GM21786 (cell line): ENCODE measurements around the gene SPPL2B.

ENCODE experiments used
- ATAC-seq: cut with Tn5 transposase; IDR thresholded peaks from one replicate; pipeline ENCODE4 v1.9.1; 2021; ENCODE audit not compliant: unreplicated experiment

Gene SPPL2B

DNA sequence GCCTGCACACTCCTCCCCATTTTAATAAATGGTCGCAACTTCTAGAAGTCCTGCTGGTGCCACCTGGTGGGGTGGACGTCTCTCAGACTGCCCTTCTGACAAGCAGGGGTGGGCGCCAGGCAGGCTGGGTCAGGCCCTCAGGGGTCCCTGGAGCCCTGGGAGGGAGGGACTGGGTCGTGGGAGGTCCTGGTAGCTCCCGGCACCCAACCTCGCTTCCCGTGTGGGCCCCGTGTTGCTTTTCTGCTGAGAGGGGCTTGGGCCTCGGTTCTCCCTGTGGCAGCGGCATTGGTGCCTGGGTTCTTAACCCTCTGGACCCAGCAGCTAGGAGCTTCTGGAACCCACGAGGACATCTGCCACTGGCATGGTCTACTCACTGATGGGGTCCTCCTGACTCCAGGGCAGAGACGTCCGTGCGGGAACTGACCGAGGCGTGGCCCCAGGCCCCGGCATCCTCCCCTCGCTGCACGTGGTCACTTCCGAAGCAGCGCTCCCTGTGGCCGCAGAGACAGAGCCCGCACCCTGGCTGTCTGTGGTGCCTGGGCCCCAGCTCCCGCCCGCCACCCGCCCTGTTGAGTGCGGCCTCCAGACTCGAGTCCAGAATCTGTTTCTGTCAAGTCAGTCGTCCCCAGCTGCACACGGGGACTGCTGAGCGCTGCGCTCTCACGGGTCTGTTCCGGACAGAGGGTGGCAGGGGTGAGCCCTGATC, 25.6 kb downstream of the SPPL2B start:
- no peak for ATAC-seq

DNA sequence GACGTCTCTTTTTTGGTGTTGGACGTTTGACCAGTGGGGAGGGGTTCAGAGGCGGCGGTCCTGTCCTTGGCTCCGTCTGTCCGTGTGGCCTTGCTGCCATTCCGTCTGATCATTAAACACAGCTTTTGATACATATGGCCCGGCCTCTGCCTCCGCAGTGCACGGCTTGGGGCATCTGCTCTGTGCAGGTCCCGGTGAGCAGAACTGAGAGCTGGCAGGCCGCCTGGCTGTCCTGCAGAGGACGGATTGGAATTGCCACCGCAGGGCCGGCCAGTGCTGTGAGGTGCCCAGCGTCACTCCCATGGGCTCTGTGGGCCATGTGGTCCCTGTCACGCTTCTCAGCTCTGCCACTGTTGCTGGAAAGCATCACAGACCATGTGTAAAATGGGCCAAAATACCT, 26.2 kb downstream of the SPPL2B start:
- ATAC-seq = no peak

DNA sequence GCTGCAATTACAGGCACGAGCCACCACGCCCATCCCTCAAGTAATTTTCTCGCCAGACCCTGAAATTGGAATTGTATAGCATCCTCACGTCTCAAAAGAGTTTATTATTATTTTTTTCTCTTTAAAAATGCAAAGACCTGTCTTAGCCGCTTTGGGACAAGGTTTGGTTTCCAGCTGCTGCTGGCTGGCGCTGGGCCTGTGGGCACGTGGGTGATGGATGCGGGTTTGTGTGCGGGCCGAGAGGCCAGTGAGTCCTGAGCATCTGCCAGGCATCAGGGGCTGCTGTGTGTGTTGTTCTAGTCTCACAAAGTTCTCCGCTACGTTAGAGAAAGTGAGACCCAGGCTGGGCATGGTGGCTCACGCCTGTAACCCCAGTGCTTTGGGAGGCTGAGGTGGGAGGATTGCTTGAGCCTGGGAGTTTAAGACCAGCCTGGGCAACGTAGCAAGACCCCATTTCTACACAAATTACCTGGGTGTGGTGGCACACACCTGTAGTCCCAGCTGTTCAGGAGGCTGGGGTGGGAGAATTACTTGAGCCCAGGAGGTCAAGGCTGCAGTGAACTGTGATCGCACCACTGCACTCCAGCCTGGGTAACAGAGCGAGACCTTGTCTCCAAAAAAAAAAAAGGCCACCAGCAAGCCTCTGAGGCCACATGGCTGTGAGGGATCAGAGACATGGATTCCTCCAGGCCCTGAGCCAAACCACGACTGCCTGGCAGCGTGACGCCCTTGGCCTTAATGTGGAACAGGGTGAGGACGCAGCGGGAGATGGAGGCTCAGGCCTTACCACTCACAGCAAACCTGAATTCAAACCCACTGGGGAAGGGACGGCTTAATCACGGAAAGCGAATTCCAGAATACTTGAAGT, 26.9 kb downstream of the SPPL2B start:
- no peak for ATAC-seq

DNA sequence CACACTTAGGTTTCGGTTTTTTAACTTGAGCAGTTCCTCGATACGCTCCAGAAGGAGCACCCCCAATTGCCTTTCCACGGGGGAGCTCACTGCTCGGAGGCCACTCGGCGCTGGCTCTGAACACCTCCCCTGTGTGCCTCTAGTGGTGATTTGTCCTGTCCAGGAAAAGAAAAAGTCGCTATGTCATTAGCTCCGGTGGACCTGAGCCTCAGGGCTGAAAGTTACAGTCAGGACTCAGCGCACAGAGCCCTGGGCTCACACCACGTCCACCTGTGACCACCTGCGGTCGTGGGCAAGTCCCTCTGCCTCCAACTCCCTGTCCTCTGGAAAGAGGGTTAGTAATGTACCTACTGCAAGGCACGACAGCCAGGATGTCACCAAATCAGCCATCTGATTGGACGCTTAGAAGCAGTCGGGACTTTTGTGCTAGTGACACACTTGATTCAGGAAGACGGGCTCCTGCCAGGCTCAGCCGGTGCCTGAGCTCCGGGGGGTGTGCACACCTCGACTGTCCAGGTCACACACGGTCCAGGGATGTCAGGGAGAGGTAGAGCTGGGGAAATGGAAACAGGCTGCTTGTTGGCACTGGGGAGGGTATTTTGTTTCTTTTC, 27.7 kb downstream of the SPPL2B start:
- no peak for ATAC-seq

DNA sequence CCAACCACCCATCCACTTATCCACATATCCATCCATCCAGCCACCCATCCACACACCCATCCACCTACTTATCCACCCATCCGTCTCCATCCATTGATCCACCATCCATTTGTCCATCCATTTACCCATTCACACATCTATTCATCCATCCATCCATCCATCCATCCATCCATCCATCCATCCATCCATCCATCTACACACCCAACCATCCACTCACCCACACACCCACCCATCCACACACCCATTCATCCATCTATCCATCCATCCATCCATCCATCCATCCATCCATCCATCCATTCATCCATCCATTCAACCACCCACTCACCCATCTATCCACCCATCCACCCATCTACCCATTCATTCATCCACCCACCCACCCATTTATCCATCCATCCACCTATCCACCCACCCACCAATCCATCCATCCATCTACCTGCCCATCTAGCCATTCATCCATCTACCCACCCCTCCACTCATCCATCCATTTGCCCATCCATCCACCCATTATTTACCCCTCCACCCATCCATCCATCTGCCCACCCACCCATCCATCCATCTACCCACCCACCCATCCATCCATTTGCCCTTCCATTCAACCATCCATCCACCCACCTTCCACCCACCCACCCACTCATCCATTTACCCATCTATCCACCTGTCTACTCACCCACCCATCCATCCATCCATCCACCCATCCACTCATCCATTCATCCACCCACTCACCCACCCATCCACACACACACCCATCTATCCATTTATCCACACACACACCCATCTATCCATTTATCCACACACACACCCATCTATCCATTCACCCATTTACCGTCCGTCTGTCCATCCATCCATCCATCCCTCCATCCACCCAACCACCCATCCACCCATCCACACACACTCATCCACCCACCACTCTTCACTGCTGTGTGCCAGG, 29.1 kb downstream of the SPPL2B start:
- ATAC-seq = no peak

DNA sequence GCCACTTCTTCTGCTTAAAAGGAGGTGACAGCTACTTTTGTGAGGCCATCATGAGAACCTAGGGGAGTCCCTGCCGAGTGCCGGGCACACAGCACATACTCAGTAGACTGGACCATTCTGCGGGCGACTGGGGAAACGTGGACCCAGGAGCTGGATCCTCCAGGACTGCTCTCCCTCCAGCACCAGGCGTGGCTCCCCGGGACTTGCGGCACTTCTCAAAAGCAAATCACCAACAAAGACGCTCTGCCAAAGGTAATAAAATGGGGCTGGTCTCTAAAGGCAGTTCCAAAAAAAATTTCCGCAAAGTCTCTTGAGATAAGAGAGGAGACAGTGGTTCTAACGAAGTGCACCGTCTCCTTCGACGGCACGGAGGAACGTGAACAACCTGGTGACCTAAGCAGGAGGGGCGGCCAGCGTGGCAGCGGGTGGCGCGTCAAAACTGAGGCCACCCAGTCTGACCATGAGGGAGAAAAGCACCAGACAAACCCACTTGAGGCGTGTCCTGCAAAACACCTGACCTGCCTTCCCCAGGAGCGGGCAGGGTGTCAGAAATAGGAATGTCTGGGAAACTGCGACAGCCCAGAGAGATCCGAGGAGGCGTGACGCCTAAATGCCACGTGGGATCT, 30.2 kb downstream of the SPPL2B start:
- no peak for ATAC-seq

DNA sequence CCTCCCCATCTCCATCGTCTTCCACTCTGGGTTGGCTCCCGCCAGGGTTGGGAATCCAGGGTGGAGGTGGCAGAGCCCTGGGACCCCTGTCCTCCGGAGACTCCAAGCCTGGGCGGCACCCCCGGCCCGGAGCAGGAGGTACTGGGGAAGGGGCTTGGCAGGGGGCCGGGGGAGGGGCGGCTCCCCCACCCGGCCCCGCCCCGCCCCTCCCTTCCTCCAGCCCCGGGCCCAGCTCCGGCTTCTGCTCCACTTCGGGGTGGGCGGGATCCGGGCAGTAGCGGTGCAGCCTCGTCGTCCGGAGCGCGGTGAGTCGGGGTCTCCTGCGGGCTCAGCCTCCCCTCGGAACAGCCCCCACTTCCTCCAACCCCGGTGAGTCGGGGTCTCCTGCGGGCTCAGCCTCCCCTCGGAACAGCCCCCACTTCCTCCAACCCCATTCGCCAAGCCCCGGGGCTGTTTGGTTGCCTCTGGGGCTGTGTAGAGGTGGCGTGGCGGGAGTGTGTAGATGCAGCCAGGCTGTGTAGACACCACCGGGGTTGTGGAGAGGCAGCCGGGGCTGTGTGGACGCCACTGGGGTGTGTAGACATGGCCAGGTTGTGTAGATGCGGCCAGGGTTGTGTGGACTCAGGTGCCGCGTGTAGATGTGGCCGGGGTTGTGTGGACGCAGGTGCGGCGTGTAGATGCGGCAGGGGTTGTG, 31.7 kb downstream of the SPPL2B start, which contains the start of gene TMPRSS9:
TMPRSS9 (plus strand) TSS at position 274 of the 694 bp plus-strand sequence. CDS start 29,521 bp downstream, outside the sequence.
- ATAC-seq = no peak

DNA sequence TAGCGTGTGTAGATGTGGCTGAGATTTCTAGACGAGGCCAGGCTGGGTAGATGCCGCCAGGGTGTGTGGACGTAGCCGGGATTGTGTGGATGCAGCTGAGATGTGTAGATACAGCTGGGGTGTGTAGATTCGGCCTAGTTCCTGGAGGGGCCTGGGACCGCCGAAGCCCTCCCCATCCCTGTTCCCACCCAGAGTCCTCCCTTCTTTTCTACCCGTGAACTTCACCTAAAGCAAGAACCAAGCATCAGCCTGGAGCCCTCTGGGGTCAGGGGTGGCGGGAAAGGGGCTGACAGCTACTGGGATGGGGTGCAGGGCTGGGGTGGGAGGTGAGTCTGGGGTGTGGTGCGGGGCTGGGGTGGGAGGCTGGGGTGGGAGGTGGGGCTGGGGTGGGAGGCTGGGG, 32.3 kb downstream of the SPPL2B start:
- no peak for ATAC-seq

DNA sequence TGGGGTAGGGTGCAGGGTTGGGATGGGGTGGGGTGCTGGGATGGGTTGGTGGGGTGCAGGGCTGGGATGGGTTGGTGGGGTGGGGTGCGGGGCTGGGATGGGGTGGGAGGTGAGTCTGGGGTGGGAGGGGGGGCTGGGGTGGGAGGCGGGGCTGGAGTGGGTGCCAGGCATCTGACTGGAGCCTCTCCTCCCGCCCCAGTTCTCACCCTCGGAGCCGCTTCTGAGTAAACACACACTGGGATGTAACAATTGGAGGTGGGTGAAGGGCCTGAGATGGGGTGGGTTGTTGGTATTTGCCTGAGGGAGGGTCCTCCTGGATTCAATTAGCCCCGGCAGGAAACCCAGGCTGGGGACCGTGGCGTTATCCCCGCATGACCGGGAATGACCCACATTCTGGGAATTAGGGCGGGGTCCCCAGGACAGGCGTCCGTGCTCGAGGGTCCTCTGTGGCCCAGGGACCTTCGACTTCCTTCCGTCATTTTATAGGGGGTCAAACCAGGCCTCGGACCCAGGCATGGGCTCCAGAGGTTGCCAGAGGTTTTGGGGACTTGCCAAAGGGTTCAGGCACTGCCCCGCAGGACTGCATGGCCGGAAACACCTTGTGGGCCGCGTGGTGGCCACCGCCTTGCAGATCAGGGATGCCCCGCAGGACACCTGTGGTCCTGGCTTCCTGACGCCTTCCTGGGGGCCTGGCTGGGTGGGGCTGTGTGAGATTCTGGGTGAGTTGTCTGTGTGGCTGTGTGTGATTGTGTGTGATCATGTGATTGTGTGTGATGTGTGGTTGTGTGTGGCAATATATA, 33.0 kb downstream of the SPPL2B start:
- no peak for ATAC-seq

DNA sequence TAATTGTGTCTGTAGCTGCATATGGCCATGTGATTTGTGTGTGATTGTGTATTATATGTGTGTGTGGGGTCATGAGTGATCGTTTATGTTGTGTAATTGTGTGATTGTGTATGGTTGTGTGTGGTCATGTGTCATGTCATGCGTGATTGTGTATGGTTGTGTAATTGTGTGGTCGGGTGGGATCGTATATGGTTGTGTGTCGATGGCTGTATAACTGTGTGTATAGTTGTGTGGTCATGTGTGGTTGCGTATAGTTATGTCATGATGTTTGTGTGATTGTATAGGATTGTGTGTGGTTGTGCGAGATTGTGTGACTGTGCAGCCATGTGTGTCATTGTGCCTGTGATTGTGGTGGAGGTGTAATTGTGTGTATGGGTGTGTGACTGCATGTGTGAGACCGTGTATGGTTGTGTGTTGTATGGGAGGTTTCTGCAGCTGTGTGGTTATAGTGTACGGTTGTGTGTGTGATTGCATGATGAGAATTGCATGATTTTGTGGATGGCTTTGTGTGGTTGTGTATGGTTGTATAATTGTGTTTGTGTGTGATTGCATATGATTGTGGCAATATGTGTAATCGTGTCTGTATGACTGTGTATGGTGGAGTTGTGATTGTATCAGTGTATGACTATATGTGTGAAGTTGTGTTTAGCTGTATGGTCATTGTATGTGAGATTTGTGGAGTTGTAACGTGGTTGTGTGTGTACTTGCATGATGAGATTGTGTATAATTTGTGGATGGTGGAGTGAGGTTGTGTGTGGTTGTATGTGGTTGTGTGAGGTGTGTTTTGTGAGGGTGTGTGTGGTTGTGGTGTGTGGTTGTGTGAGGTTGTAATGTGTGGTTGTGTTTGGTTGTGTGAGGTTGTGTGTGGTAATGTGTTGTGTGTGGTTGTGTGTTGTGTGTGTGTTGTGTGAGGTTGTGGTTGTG, 33.8 kb downstream of the SPPL2B start:
- ATAC-seq = no peak

DNA sequence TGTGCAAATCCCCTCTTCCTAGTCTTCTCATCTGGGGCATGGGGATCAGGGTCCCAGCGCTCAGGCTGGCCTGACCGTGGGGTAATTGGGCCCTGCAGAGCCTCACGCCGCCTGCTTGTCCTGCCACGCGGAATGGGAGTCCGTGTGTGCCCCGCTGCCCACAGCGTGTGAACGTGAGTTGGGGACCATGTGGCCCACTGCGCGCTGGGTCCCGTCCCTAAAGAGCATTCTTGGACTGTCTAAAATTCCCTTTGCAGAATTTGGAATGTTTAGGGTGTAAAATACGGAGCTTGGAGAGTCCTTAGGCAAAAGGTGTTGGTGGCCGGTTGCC, 34.5 kb downstream of the SPPL2B start:
- ATAC-seq = no peak

DNA sequence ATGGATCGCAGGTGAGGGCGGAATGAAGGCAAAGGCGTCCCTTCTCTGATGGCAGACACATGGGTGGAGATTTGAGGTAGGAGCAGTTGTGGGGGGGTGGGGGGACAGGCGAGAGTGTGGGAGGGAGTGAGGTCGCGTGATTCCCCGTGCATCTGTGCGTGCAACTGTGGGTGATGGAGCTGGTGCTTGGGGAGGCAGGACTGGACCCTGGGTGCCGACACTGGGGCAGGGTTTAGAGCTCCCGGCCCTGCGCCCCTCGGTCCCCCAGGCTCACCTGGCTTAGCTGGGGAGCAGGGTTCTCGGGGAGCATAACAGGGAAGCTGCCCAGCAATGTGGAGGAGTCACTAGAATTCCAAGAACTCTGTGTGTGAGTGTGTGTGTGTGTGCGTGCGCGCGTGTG, 34.9 kb downstream of the SPPL2B start:
- no peak for ATAC-seq

DNA sequence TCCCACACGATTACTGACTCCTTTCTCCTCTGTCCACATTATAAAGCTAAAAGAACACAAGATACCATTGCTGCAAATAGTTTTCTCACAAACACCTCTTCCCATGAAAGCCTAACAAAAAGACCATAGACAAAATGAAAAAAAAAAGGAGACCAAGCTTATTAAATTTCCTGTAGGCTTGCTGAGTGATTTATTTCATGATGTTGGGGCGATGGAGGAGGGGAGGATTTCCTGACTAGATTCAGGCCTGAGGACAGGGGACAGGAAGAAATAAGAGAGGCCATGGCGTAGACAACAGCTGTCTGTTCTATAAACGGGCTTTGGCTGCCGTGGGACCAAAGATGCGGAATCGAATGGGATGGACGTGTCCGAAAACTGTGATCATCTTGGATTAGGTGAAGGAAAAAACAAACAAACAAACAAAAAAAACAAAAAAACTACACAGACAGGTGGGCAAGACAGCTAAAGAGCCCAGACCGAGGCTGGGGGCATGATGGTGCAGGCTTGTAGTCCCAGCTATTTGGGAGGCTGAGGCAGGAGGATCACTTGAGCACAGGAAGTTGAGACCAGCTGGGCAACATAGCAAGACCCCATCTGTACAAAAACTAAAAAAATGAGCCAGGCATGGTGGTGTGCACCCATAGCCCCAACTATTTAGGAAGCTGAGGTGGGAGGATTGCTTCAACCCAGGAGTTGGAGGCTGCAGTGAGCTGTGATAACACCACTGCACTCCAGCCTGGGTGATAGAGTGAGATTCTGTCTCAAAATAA, 36.9 kb downstream of the SPPL2B start:
- no peak for ATAC-seq

DNA sequence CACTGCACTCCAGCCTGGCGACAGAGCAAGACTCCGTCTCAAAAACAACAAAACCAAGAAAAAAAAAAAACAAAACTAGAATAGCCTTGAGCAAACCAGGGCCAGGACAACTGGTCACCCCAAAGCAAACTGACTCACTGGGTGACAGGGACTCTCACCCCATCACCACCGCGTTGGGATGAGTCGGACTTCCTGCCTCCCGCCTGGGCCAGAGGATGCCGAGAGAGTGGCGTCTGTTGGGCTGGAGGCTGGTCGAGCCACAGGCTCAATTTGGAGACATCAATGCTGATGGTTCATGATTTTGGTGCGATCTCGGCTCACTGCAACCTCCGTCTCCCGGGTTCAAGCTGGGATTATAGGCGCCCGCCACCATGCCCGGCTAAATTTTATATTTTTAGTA, 43.2 kb downstream of the SPPL2B start:
- ATAC-seq = no peak

DNA sequence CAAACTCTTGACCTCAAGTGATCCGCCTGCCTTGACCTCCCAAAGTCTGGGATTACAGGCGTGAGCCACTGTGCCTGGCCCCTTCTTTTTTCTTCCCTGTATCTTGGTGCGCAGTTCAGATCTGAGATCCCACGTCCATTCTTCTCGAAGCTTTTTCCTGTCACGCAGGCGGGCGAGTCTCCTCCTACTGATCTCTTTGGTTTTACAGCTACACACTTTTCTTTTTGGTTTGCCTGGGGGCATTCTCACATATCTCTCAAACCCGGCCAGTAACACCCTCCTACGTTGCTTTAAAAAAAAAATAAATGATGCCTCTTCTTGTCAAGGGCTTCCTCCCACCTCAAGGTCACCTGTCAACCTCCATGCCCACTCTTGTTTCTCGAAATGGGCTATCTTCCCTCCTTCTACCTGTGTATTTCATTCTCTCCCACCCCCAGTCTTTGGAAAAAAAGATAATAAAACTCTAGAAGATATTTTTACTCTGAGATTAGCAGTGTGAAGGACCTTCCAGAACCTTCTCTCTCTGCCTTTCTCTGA, 43.7 kb downstream of the SPPL2B start:
- ATAC-seq = no peak

DNA sequence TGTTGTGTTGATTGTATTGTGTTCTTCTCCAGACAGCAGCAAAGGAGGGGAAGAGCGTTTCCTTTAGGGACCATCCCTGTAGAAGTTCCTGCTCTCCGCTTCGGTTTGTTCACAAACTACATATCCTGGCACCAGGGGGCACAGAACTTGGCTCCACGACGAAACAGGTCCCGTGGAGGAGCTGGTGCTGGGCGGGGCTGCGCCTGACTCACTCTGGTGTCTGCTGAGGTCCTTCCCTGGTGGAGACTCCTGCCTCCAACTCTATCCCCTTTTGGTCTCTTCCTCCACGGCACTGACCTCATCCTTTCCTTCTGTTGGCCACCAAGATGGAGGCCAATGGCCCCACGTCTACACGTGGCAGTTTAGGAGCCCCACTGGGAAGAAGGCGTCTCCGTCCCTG, 46.3 kb downstream of the SPPL2B start:
- no peak for ATAC-seq
